NCI-H1417 (cell line): ENCODE results near the gene HGFAC.

Experiments used
- DNase-seq, 3 experiments: peaks; one replicate each; lab custom pipeline; 2025; lab: John Stamatoyannopoulos, UW

Gene HGFAC

GRCh38 chr4:3486541-3487540, 45.1 kb downstream of the HGFAC start:
- peak in 2 of 3 experiments; percentile 68 to 81 for DNase-seq

GRCh38 chr4:3487861-3488260, 46.1 kb downstream of the HGFAC start:
- DNase-seq = peak in 1 of 3 experiments; percentile 26

- DNase-seq = peak in 1 of 3 experiments; percentile 14
These were observed 47.1 kb downstream of the HGFAC start for GRCh38 chr4:3488820-3489219.

- peak in 2 of 3 experiments; percentile 32 to 36 for DNase-seq
These were observed 47.7 kb downstream of the HGFAC start for GRCh38 chr4:3489451-3489962.

GRCh38 chr4:3491681-3492405, 50.1 kb downstream of the HGFAC start:
- peak in 2 of 3 experiments; percentile 48 to 71 for DNase-seq

GRCh38 chr4:3492741-3493719, 51.3 kb downstream of the HGFAC start:
- peak in 2 of 3 experiments; percentile 53 to 58 for DNase-seq

GRCh38 chr4:3493720-3494461, 52.1 kb downstream of the HGFAC start:
- DNase-seq = peak in 1 of 3 experiments; percentile 30

- DNase-seq = peak in 1 of 3 experiments; percentile 30
These were observed 52.7 kb downstream of the HGFAC start for GRCh38 chr4:3494462-3494871.

- DNase-seq = no peak
These were observed 53.6 kb downstream of the HGFAC start for GRCh38 chr4:3495204-3495975.

GRCh38 chr4:3496021-3496420, 54.3 kb downstream of the HGFAC start:
- DNase-seq = no peak

GRCh38 chr4:3497095-3497494, 55.3 kb downstream of the HGFAC start:
- DNase-seq = no peak

- DNase-seq = peak in 1 of 3 experiments; percentile 5
These were observed 56.0 kb downstream of the HGFAC start for GRCh38 chr4:3497523-3498389.

- DNase-seq = no peak
These were observed 56.6 kb downstream of the HGFAC start for GRCh38 chr4:3498407-3498806.
